22Rv1 (cell line): ENCODE data around the gene SLC25A27.

Source experiments
- ZFX ChIP-seq: fragments of 450-650 bp; IDR thresholded peaks from 2 replicates; pipeline ENCODE4 v1.6.1; 2017; ENCODE audit warnings: antibody characterized with exemption, borderline replicate concordance
- TF ChIP-seq, protein P1 (sequence below): fragments of 450-650 bp; IDR thresholded peaks from 2 replicates; pipeline ENCODE4 v1.5.1; 2017; ENCODE audit warnings: mild to moderate bottlenecking

DNA sequence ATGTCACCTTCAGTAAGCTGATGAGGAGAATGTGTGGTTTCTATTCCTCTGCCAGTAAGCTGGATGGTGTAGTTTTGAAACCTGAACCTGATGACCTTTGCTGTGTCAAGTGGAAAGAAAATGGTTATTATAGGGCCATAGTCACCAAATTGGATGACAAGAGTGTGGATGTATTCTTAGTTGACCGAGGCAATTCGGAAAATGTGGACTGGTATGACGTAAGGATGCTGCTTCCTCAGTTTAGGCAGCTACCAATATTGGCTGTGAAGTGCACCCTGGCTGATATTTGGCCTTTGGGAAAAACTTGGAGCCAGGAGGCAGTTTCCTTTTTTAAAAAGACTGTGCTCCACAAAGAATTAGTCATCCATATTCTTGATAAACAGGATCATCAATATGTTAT is 36.9 kb downstream of the SLC25A27 start:
- TF ChIP-seq, protein P1, sequence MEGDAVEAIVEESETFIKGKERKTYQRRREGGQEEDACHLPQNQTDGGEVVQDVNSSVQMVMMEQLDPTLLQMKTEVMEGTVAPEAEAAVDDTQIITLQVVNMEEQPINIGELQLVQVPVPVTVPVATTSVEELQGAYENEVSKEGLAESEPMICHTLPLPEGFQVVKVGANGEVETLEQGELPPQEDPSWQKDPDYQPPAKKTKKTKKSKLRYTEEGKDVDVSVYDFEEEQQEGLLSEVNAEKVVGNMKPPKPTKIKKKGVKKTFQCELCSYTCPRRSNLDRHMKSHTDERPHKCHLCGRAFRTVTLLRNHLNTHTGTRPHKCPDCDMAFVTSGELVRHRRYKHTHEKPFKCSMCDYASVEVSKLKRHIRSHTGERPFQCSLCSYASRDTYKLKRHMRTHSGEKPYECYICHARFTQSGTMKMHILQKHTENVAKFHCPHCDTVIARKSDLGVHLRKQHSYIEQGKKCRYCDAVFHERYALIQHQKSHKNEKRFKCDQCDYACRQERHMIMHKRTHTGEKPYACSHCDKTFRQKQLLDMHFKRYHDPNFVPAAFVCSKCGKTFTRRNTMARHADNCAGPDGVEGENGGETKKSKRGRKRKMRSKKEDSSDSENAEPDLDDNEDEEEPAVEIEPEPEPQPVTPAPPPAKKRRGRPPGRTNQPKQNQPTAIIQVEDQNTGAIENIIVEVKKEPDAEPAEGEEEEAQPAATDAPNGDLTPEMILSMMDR = no peak
- TF ChIP-seq ZFX = no peak
